GM18870 (cell line): ENCODE results near the gene NRDC.

ENCODE experiments used
- ATAC-seq: cut with Tn5 transposase; IDR thresholded peaks from one replicate; pipeline ENCODE4 v1.9.1; 2021; ENCODE audit warnings: moderate library complexity; ENCODE audit not compliant: unreplicated experiment

NRDC gene, protein sequence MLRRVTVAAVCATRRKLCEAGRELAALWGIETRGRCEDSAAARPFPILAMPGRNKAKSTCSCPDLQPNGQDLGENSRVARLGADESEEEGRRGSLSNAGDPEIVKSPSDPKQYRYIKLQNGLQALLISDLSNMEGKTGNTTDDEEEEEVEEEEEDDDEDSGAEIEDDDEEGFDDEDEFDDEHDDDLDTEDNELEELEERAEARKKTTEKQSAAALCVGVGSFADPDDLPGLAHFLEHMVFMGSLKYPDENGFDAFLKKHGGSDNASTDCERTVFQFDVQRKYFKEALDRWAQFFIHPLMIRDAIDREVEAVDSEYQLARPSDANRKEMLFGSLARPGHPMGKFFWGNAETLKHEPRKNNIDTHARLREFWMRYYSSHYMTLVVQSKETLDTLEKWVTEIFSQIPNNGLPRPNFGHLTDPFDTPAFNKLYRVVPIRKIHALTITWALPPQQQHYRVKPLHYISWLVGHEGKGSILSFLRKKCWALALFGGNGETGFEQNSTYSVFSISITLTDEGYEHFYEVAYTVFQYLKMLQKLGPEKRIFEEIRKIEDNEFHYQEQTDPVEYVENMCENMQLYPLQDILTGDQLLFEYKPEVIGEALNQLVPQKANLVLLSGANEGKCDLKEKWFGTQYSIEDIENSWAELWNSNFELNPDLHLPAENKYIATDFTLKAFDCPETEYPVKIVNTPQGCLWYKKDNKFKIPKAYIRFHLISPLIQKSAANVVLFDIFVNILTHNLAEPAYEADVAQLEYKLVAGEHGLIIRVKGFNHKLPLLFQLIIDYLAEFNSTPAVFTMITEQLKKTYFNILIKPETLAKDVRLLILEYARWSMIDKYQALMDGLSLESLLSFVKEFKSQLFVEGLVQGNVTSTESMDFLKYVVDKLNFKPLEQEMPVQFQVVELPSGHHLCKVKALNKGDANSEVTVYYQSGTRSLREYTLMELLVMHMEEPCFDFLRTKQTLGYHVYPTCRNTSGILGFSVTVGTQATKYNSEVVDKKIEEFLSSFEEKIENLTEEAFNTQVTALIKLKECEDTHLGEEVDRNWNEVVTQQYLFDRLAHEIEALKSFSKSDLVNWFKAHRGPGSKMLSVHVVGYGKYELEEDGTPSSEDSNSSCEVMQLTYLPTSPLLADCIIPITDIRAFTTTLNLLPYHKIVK

DNA sequence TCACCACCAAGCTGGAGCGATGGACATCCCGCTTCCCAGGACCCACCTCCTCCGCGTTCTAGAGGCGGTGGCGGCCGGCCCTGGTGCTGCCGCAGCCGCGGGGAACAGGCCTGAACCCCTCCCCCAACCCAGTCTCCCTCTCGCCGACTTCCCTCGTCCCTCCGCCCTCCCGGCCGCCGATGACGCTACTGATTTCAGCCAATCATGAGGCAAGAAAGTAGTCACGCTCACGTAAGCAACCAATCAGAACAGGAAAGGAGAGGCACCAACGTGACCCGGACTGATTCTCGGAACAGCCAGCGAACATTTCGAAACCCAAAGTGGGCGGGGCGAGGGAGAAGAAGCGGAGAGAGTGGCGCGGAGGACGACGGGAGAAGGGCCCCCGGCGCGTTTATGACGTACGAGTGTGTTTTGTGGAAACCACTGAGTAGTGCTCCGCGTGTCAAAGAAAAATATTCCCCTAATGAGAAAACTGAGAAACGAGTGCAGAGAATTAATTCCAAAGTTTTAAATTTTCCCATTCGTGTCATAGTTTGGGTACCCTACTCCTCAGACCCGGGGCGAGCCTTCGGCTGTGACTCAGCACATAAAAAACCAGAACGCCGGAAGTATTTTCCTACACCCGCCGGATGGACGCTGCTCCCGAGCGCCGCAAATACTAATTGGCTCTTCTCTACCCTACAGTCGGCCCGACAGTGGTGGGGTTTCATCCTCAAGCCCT, at the start of gene NRDC:
Gene NRDC (minus strand): TSS at position 112 of the 721 bp plus-strand sequence. CDS start 112 bp downstream, outside the sequence.
- ATAC-seq, result peak; percentile 96

DNA sequence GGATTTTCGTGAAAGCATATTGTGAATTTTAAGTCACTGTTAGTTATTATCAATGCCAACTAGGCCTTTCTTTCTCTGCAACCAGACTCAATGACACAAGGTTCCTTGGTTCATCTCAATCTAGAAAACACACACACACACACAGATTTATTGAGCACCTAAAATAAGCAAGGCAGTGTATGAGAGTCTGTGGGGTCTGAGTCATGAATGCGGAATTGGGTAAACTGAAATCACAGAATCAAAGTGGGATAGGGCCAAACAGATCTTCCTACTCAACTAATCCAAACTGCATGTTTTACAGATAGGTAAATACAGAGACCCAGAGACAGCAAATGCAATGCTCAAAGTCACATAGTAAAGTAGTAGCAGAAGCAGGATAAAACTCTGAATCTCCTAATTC, 48.5 kb upstream of the NRDC start:
- ATAC-seq, result no peak

- no peak for ATAC-seq
Observed at GRCh38 chr1:51926171-51926812, 47.8 kb upstream of the NRDC start.

- ATAC-seq, result no peak
Observed at GRCh38 chr1:51924455-51924854, 45.9 kb upstream of the NRDC start.

DNA sequence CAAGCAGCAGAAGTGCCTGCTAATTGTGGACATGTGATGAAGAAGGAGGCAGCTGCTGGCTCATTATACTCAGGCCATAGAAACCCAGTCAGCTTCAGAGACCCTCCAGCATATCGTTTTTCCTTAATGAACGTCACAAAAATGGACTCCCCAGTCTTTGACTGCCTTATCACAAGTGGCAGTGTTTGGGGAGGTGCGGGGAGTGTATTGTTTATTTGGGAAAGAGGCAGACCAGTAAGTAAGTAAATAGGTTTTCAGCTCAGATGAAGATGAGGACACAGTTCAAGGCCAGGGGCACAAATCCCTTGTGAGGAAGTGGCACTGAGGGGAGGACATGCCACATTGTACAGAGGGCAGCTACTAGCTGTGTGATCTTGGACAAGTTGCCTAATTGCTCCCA, 43.5 kb upstream of the NRDC start:
- no peak for ATAC-seq

- no peak for ATAC-seq
Observed at GRCh38 chr1:51920130-51920529, 41.6 kb upstream of the NRDC start.

DNA sequence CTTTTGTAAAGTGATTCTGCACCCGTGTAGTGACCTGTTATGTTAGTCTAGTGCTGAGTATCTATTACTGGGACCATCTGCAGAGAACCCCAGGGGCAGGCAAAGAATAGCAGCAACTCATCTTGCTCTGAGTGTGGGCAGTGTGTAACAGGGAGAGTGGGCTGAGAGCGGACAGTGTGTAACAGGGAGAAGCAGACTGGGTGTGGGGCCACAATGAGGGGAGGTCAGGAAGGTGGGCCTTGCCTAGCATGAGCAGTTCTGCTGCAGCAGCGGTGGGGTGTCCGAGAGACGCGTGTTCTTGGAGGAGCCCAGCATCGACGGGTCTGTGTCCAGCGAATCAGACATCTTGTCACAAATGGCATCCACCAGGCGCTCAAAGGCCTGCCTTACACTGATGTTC, 41.2 kb upstream of the NRDC start:
- no peak for ATAC-seq

- ATAC-seq, result no peak
Observed at GRCh38 chr1:51916587-51917405, 38.3 kb upstream of the NRDC start.

DNA sequence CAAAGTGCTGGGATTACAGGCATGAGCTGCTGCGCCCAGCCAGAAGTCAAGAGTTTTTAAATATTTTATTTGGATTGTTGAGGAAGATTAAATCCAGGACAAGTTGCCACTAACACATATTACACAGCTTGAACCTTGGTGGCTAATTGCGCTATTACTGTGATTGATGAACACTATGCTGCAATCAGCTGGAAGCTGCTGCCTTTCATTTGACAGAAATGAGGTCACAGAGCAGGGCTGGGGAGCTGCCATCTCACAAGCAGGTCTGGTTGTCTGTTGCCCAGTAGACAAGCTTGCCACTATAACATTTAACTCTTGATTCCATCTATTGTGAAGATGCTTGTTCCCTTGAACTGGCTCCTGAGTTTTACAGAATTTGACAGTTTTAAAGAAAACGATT, 37.4 kb upstream of the NRDC start:
- ATAC-seq, result no peak

DNA sequence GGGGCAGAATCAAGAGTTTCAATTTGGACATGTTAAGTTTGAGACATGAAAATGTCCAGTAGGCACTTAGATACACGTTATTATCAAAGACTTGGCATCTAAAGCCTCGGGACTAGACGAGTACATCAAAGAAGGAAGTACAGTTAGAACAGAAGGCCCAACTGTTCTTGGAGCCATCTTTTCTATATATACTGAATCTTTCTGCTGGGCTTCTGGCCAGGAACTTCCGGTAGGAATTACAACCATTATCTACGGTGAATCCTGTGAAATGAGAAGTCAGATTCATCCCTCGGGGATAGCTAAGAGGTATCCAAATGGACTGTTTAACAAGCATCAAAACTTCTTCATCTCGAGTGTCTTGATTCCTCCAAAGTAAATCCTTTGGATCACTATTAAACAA, 34.4 kb upstream of the NRDC start:
- ATAC-seq, result no peak

DNA sequence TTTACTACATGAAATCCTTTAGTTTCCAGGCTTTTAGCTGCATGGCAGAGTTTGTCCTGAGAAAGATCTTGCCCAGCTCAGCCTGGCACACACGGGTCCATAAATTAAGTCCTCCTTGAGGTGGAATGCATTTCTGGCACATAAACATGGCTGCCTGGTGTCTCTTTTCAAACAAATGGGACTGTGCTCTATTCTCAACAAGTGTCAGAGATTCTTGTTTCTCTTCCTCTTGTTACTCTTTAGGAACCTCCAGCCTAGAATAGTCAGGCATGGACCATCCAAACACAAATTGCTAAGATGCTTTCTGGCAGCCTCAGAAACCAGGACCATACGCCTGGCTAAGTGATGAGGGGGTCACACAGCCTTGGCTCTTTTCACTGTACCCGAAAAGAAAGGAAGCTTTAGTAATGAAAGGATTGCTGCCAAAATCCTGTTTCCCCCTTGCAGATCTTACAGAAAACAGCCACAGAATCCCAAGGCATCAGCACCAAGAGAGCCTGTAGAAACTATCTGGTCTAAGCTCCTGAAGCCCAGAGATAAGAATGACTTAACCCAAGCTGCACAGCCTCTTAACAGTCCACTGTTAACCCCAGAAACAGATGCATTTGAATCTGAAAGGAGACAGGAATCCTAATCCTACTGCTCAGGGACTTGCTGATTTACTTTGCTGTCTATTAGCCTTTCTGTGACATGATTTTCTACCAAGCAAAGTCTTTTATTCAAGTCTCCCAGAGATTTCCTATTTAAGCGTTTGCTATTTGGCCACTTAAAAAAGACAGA, 31.9 kb upstream of the NRDC start:
- ATAC-seq, result no peak

DNA sequence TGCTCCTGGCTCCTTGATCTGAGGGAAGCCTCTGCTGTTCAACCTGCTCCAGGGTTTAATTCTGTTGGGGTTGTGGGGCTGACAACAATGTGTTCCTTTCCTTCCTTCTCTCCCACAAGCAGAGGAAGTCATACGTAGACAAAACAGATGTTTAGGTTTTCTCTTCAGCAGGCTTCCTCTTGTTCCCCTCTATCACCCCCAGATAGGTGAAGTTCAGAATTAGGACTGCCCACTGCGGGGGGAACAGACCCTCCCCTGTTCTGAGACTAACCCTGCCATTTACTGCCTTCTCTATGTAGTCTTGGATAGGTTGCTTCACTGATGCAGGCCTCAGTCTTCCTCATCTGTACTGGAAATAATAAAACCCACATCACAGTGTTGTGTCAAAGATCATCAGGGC, 30.0 kb upstream of the NRDC start:
- no peak for ATAC-seq

- ATAC-seq, result no peak
Observed at GRCh38 chr1:51907079-51907702, 28.7 kb upstream of the NRDC start.

GRCh38 chr1:51906306-51907078, 28.0 kb upstream of the NRDC start:
- ATAC-seq, result no peak

GRCh38 chr1:51902456-51902855, 23.9 kb upstream of the NRDC start:
- ATAC-seq, result no peak

DNA sequence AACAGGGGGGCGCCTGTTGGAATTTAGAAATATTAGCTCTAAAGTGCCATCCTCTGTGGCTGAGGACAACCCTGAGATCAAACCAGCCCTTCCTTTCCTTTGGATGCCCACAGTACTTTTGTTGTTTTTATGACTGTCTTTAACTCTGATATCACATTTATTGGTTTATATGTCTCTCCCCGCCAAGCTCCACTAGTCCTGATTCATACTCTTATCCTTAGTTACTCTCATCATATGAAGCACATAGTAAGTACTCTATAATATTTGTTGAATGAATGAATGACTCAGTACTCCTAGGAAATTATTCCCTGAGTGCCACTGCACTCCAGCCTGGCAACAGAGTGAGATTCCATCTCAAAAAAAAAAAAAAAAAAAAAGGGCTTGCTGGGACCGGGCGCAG, 22.6 kb upstream of the NRDC start:
- no peak for ATAC-seq

DNA sequence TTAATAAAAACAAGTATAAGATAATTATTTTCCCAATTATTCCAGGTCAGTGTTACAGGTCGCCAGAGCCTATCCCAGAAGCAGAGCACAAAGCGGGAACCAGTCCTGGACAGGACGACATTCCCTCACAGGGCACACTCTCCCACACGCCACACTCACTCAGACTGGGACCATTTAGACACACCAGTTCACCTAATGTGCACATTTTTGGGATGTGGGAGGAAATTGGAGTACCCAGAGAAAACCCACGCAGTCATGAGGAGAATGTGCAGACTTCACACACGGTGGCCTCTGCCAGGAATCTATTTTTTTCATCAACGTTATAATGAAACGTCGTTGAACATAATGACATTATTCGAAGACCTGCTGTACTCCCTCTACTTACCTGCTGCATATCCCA, 20.5 kb upstream of the NRDC start:
- ATAC-seq, result no peak
